Gastrocnemius medialis (tissue), 4 donors: ENCODE measurements around the gene CSAD.

Source experiments
- POLR2A ChIP-seq, 2 donors: fragments of 450-650 bp; IDR thresholded peaks; one replicate each; pipeline ENCODE4 v1.6.1; 2017; ENCODE audit warnings: antibody characterized with exemption in 2 of 2, mild to moderate bottlenecking in 2 of 2, moderate library complexity in 2 of 2
- TF ChIP-seq, protein P1 (sequence below), 5 experiments: fragments of 450-650 bp in 3 of 5; fragments of 200-600 bp in 2 of 5; sonication (generic) in 2 of 5; IDR thresholded peaks in 4 of 5; conservative IDR thresholded peaks in 1 of 5; 1 replicate in 4 of 5; 2 replicates in 1 of 5; pipeline ENCODE4 v1.5.1; 2016 to 2019; ENCODE audit warnings: antibody characterized with exemption in 5 of 5, mild to moderate bottlenecking in 3 of 5, moderate library complexity in 3 of 5

GRCh38 chr12:53227341-53227740 lies 46.6 kb upstream of the CSAD start:
- TF ChIP-seq, protein P1, sequence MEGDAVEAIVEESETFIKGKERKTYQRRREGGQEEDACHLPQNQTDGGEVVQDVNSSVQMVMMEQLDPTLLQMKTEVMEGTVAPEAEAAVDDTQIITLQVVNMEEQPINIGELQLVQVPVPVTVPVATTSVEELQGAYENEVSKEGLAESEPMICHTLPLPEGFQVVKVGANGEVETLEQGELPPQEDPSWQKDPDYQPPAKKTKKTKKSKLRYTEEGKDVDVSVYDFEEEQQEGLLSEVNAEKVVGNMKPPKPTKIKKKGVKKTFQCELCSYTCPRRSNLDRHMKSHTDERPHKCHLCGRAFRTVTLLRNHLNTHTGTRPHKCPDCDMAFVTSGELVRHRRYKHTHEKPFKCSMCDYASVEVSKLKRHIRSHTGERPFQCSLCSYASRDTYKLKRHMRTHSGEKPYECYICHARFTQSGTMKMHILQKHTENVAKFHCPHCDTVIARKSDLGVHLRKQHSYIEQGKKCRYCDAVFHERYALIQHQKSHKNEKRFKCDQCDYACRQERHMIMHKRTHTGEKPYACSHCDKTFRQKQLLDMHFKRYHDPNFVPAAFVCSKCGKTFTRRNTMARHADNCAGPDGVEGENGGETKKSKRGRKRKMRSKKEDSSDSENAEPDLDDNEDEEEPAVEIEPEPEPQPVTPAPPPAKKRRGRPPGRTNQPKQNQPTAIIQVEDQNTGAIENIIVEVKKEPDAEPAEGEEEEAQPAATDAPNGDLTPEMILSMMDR (IDR thresholded peaks at IDR 0.05 in 4 of 5, conservative IDR thresholded peaks at IDR 0.05 in 1 of 5) = no peak
- no peak for TF ChIP-seq POLR2A (IDR thresholded peaks at IDR 0.05)
